ENCODE data around the gene OAF.
"Not testable (repeated sequence)": the region's sequence is repeated elsewhere in the genome, so short reads cannot be mapped to it uniquely, and the experiment has no call there.

OAF gene

DNA sequence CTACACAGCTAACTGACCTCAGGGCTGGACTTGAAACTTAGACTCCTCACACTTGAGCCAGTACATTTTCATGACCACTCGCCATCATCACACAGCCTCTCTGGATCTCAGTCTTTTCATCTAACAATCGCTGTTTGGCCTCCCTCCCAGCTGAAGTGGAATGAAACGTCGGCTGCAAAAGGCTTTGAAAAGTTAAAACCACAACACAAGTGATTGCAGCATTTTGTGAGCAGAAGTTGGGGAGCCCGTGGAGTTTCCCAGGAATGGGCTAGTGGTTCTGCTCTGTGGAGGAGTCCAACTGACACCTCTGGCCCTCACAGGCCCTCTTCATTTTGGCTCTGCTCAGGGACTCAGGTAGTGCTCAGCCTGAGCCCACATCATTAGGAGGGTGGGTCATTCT is 37.0 kb upstream of the OAF start:
- peaks cover 3% of the 10 kb centered on the region for H3K27me3 ChIP-seq (replicated peaks; ENCODE audit: control insufficient read depth, insufficient read depth, low read length, poor library complexity, severe bottlenecking)
- no peaks in the 10 kb centered on the region for H3K36me3 ChIP-seq (ENCODE audit: control insufficient read depth, insufficient read depth, low read length)
- H3K4me3 ChIP-seq (ENCODE audit: insufficient read depth, low read depth, low read length, poor library complexity, severe bottlenecking) = no peak overlapping the region
- peaks cover 2% of the 10 kb centered on the region for H3K4me1 ChIP-seq (ENCODE audit: control insufficient read depth, insufficient read depth, low read length, poor library complexity, severe bottlenecking)
- no peak overlapping the region for H3K27ac ChIP-seq (ENCODE audit: insufficient read depth, low read length, poor library complexity, severe bottlenecking)
- DNase-seq = no peak
- H3K9me3 ChIP-seq (ENCODE audit: control insufficient read depth, low read length) = no peaks in the 10 kb centered on the region

DNA sequence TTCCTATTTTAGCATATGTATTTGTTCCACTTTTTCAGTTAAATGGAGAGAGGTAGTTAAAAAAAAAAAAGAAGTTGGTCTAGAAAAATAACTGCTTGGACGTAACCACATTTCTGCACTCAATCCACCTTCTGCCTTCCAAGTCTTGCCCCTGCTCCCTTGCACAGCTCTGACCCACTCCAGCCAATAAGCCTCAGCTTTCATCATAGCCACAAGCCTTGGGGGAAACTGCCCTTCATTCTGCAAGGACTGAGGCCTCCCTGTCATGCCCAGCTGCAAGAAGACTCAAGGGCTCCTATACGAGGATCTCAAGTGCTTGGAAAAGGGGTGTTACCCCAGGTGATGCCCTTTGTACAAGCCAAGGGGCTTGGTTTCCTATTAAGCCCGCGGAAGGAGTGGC is 36.0 kb upstream of the OAF start:
- Histone ChIP-seq H3K4me1 (ENCODE audit: control insufficient read depth, insufficient read depth, low read length, poor library complexity, severe bottlenecking) (no peaks in the 10 kb centered on the region), H3K27me3 (replicated peaks; ENCODE audit: control insufficient read depth, insufficient read depth, low read length, poor library complexity, severe bottlenecking) (peaks cover 3% of the 10 kb centered on the region), H3K4me3 (ENCODE audit: insufficient read depth, low read depth, low read length, poor library complexity, severe bottlenecking) (no peak overlapping the region), H3K36me3 (ENCODE audit: control insufficient read depth, insufficient read depth, low read length) (no peaks in the 10 kb centered on the region), H3K27ac (ENCODE audit: insufficient read depth, low read length, poor library complexity, severe bottlenecking) (no peak overlapping the region), H3K9me3 (ENCODE audit: control insufficient read depth, low read length) (no peaks in the 10 kb centered on the region)
- DNase-seq = no peak

DNA sequence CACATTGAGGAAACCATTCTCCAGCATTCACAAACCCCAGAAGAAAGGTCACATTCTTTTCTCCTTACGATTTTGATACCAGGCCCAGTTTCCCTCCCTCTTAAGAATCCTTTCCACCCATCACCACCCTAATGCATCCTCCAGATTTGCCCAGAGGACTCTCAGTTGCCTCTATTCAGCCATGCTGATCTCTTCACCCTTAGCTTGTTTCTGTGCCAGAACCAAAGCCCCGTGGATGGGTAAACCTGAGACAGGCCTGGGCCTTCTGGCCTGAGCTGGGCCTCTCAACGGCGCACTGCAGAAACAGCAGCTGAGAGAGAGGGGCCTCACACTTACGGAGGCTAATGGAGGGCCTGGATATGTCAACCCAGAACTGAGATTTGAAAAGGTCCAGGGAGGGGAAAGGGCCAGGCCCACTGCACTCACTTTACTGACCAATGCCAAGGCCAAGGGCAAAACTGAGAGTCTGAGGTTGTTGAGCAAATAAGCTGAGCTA is 32.2 kb upstream of the OAF start:
- Histone ChIP-seq H3K27ac (ENCODE audit: insufficient read depth, low read length, poor library complexity, severe bottlenecking) (no peak overlapping the region), H3K4me3 (ENCODE audit: insufficient read depth, low read depth, low read length, poor library complexity, severe bottlenecking) (no peak overlapping the region), H3K4me1 (ENCODE audit: control insufficient read depth, insufficient read depth, low read length, poor library complexity, severe bottlenecking) (no peaks in the 10 kb centered on the region), H3K27me3 (replicated peaks; ENCODE audit: control insufficient read depth, insufficient read depth, low read length, poor library complexity, severe bottlenecking) (no peaks in the 10 kb centered on the region), H3K9me3 (ENCODE audit: control insufficient read depth, low read length) (no peaks in the 10 kb centered on the region), H3K36me3 (ENCODE audit: control insufficient read depth, insufficient read depth, low read length) (no peaks in the 10 kb centered on the region)
- no peak for DNase-seq

DNA sequence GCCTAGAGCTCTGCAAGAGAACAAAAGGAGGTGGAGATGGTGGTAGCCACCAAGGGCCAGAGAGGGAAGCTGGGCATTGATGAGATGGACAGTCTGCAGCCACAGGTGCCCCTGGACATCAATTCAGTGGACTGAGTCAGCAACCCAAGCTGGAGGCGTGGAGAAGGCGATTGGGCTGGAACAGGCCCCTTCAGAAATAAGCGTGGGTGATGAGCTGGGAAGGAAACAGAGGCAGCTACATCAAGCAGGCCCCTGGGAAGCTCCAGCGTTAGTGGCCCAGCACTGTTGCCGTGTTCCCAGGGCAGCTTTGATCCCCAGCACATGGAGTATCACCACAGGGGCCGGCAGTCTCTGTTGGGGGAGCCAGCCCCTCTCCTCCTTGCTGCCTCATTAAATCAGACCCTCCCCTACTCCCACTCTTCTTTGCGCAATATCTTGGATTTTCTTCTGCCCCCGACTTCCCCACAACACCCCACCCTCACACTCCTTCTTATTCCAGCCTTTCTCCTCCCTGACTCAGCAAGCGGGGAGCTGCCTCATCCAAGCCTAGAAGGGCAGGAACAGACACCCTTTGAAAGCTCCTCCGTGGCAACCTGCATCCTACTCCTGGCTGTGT is 31.7 kb upstream of the OAF start:
- Histone ChIP-seq H3K9me3 (ENCODE audit: control insufficient read depth, low read length) (no peaks in the 10 kb centered on the region), H3K27me3 (replicated peaks; ENCODE audit: control insufficient read depth, insufficient read depth, low read length, poor library complexity, severe bottlenecking) (no peaks in the 10 kb centered on the region), H3K27ac (ENCODE audit: insufficient read depth, low read length, poor library complexity, severe bottlenecking) (no peak overlapping the region), H3K36me3 (ENCODE audit: control insufficient read depth, insufficient read depth, low read length) (no peaks in the 10 kb centered on the region), H3K4me1 (ENCODE audit: control insufficient read depth, insufficient read depth, low read length, poor library complexity, severe bottlenecking) (no peaks in the 10 kb centered on the region), H3K4me3 (ENCODE audit: insufficient read depth, low read depth, low read length, poor library complexity, severe bottlenecking) (no peak overlapping the region)
- no peak for DNase-seq

DNA sequence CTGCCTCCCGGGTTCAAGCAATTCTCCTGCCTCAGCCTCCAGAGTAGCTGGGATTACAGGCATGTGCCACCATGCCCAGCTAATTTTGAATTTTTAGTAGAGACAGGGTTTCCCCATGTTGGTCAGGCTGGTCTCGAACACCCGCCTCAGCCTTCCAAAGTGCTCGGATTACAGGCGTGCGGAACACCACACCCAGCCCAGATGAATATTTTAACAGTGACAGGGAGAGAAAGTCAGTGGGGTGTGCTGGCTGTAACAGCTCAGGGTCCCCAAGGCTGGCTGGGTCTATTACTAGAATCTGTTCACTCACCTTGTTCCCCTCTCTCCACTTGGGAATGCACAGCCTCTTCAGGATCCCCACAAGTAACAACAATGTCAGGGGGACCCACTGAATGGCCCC is 30.8 kb upstream of the OAF start:
- not testable (repeated sequence) for H3K27ac ChIP-seq (ENCODE audit: insufficient read depth, low read length, poor library complexity, severe bottlenecking); H3K9me3 ChIP-seq (ENCODE audit: control insufficient read depth, low read length); H3K27me3 ChIP-seq (replicated peaks; ENCODE audit: control insufficient read depth, insufficient read depth, low read length, poor library complexity, severe bottlenecking); H3K36me3 ChIP-seq (ENCODE audit: control insufficient read depth, insufficient read depth, low read length); H3K4me3 ChIP-seq (ENCODE audit: insufficient read depth, low read depth, low read length, poor library complexity, severe bottlenecking); H3K4me1 ChIP-seq (ENCODE audit: control insufficient read depth, insufficient read depth, low read length, poor library complexity, severe bottlenecking); DNase-seq

- no peak for DNase-seq
- no peak overlapping the region for H3K27ac ChIP-seq (ENCODE audit: insufficient read depth, low read length, poor library complexity, severe bottlenecking)
- H3K27me3 ChIP-seq (replicated peaks; ENCODE audit: control insufficient read depth, insufficient read depth, low read length, poor library complexity, severe bottlenecking) = peaks cover 5% of the 10 kb centered on the region
- no peak overlapping the region for H3K4me3 ChIP-seq (ENCODE audit: insufficient read depth, low read depth, low read length, poor library complexity, severe bottlenecking)
- H3K4me1 ChIP-seq (ENCODE audit: control insufficient read depth, insufficient read depth, low read length, poor library complexity, severe bottlenecking) = no peaks in the 10 kb centered on the region
- no peaks in the 10 kb centered on the region for H3K9me3 ChIP-seq (ENCODE audit: control insufficient read depth, low read length)
- no peaks in the 10 kb centered on the region for H3K36me3 ChIP-seq (ENCODE audit: control insufficient read depth, insufficient read depth, low read length)
Measured at GRCh38 chr11:120180551-120181232, 30.1 kb upstream of the OAF start.

DNA sequence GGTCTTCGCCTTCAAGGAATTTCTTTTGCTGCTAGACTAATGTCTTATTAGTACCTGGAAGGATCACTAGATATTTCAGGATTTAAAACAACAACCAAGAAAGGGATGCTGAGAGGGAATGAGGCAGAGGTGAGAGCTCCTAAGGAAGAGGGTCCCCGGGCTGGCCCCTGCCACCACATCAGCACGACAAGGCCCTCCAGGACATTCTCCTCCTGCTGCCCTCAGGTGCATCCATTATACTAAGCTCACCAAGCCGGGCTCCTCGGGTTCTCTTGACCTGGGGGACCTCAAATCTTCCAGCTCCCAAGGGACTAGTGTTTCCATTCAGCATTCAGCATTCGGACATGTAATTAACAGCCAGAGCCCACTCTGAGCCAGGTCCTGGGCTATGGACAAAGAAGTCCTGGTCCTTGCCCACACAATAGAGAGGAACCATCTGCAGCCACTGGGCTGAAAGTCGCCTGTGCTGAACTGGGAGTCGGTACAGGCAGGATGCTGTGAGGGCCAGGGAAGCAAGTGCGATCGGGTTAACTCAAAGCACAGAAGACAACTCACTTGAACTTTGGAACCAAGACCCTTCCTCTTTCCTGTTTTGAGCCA is 29.4 kb upstream of the OAF start:
- no peaks in the 10 kb centered on the region for H3K9me3 ChIP-seq (ENCODE audit: control insufficient read depth, low read length)
- no peak overlapping the region for H3K27ac ChIP-seq (ENCODE audit: insufficient read depth, low read length, poor library complexity, severe bottlenecking)
- H3K4me3 ChIP-seq (ENCODE audit: insufficient read depth, low read depth, low read length, poor library complexity, severe bottlenecking) = no peak overlapping the region
- no peaks in the 10 kb centered on the region for H3K4me1 ChIP-seq (ENCODE audit: control insufficient read depth, insufficient read depth, low read length, poor library complexity, severe bottlenecking)
- H3K27me3 ChIP-seq (replicated peaks; ENCODE audit: control insufficient read depth, insufficient read depth, low read length, poor library complexity, severe bottlenecking) = peaks cover 5% of the 10 kb centered on the region
- H3K36me3 ChIP-seq (ENCODE audit: control insufficient read depth, insufficient read depth, low read length) = no peaks in the 10 kb centered on the region
- DNase-seq = no peak

- no peak for DNase-seq
- Histone ChIP-seq H3K9me3 (ENCODE audit: control insufficient read depth, low read length) (no peaks in the 10 kb centered on the region), H3K27me3 (replicated peaks; ENCODE audit: control insufficient read depth, insufficient read depth, low read length, poor library complexity, severe bottlenecking) (peaks cover 5% of the 10 kb centered on the region), H3K4me3 (ENCODE audit: insufficient read depth, low read depth, low read length, poor library complexity, severe bottlenecking) (no peak overlapping the region), H3K4me1 (ENCODE audit: control insufficient read depth, insufficient read depth, low read length, poor library complexity, severe bottlenecking) (no peaks in the 10 kb centered on the region), H3K27ac (ENCODE audit: insufficient read depth, low read length, poor library complexity, severe bottlenecking) (no peak overlapping the region), H3K36me3 (ENCODE audit: control insufficient read depth, insufficient read depth, low read length) (no peaks in the 10 kb centered on the region)
Measured at GRCh38 chr11:120182372-120182771, 28.5 kb upstream of the OAF start.

- no peak overlapping the region for H3K4me3 ChIP-seq (ENCODE audit: insufficient read depth, low read depth, low read length, poor library complexity, severe bottlenecking)
- no peaks in the 10 kb centered on the region for H3K4me1 ChIP-seq (ENCODE audit: control insufficient read depth, insufficient read depth, low read length, poor library complexity, severe bottlenecking)
- no peaks in the 10 kb centered on the region for H3K9me3 ChIP-seq (ENCODE audit: control insufficient read depth, low read length)
- DNase-seq = no peak
- H3K36me3 ChIP-seq (ENCODE audit: control insufficient read depth, insufficient read depth, low read length) = no peaks in the 10 kb centered on the region
- no peak overlapping the region for H3K27ac ChIP-seq (ENCODE audit: insufficient read depth, low read length, poor library complexity, severe bottlenecking)
- H3K27me3 ChIP-seq (replicated peaks; ENCODE audit: control insufficient read depth, insufficient read depth, low read length, poor library complexity, severe bottlenecking) = peaks cover 5% of the 10 kb centered on the region
Measured at GRCh38 chr11:120182790-120183491, 27.9 kb upstream of the OAF start.

DNA sequence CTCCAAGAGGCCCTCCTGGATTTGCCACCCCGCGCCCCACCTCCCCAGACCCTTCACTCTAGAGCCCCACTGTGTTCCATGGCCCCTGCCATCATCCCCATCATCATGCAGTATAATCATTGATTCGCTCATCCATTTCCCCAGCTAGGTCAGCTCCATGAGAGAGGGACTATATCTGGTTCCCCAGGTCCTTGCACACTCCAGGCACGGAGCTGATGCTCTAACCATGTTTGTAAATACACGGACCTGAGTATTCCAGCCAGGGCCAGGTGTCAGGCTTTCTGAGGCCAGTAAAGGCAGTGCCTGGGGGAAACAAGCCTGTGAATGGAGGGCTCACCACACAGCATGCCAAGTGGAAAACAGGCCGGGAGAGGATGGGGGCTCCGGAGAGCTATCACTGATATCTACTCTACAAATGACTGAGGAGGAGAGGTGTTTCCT is 27.1 kb upstream of the OAF start:
- H3K27ac ChIP-seq (ENCODE audit: insufficient read depth, low read length, poor library complexity, severe bottlenecking) = no peak overlapping the region
- no peaks in the 10 kb centered on the region for H3K36me3 ChIP-seq (ENCODE audit: control insufficient read depth, insufficient read depth, low read length)
- H3K27me3 ChIP-seq (replicated peaks; ENCODE audit: control insufficient read depth, insufficient read depth, low read length, poor library complexity, severe bottlenecking) = peaks cover 5% of the 10 kb centered on the region
- DNase-seq = no peak
- no peaks in the 10 kb centered on the region for H3K9me3 ChIP-seq (ENCODE audit: control insufficient read depth, low read length)
- no peaks in the 10 kb centered on the region for H3K4me1 ChIP-seq (ENCODE audit: control insufficient read depth, insufficient read depth, low read length, poor library complexity, severe bottlenecking)
- H3K4me3 ChIP-seq (ENCODE audit: insufficient read depth, low read depth, low read length, poor library complexity, severe bottlenecking) = no peak overlapping the region

Measured in effector memory CD4-positive, alpha-beta T cell (primary cell).